Osteoblast (primary cell): ENCODE measurements around the gene SPI1. TPM values are rescaled to one million over a fixed set of nuclear protein-coding genes. Genes with fewer than 3 reads are reported as not detected.

Experiments used
- DNase-seq: peaks from one replicate; pipeline ENCODE4 v3.0.0; 2011; ENCODE audit warnings: low spot score, mixed read lengths; ENCODE audit not compliant: insufficient read length; ENCODE audit errors: missing footprints
- H2AFZ ChIP-seq: 2 replicates; pipeline ENCODE4 v1.6.0; 2011; ENCODE audit warnings: mild to moderate bottlenecking, low read length
- H3K27ac ChIP-seq: 2 replicates; pipeline ENCODE4 v1.5.1; 2011; ENCODE audit warnings: mild to moderate bottlenecking, low read depth, low read length, moderate library complexity
- H3K27me3 ChIP-seq: 2 replicates; pipeline ENCODE4 v1.6.0; 2012; ENCODE audit warnings: mild to moderate bottlenecking, control low read depth, inconsistent platforms, low read length, moderate library complexity; ENCODE audit not compliant: insufficient read depth
- H3K36me3 ChIP-seq: 2 replicates; pipeline ENCODE4 v1.5.1; 2011; ENCODE audit warnings: mild to moderate bottlenecking, low read length, control low read depth, moderate library complexity; ENCODE audit not compliant: insufficient read depth
- H3K4me1 ChIP-seq: 2 replicates; pipeline ENCODE4 v1.5.1; 2011; ENCODE audit warnings: mild to moderate bottlenecking, low read length, control low read depth, moderate library complexity; ENCODE audit not compliant: insufficient read depth
- H3K4me2 ChIP-seq: 2 replicates; pipeline ENCODE4 v1.6.0; 2011; ENCODE audit warnings: mild to moderate bottlenecking, low read length; ENCODE audit not compliant: insufficient read depth
- H3K4me3 ChIP-seq: fragments of 200-600 bp; sonication (generic); 3 replicates; pipeline ENCODE4 v1.5.1; 2012; ENCODE audit warnings: mild to moderate bottlenecking, low read length, inconsistent platforms; ENCODE audit not compliant: insufficient read depth
- H3K79me2 ChIP-seq: 2 replicates; pipeline ENCODE4 v1.6.0; 2012; ENCODE audit warnings: mild to moderate bottlenecking, low read length, control low read depth, inconsistent platforms; ENCODE audit not compliant: insufficient read depth
- H3K9me3 ChIP-seq: 2 replicates; pipeline ENCODE4 v1.5.1; 2011; ENCODE audit warnings: low read depth, low read length, control low read depth
- H4K20me1 ChIP-seq: 2 replicates; pipeline ENCODE4 v1.6.0; 2012; ENCODE audit warnings: mild to moderate bottlenecking, low read length, control low read depth; ENCODE audit not compliant: insufficient read depth
- CTCF ChIP-seq: IDR thresholded peaks from 2 replicates; pipeline ENCODE4 v1.5.1; 2011; ENCODE audit warnings: mild to moderate bottlenecking, low read depth, low read length, moderate library complexity; ENCODE audit errors: extremely low read depth
- total RNA-seq: library from RNA; depleted of rRNA; stranded (reverse); fragments of >200 nt; gene quantifications from 2 replicates; pipeline ENCODE4 v1.2.3, GENCODE V29; 2012

The SPI1 gene
- total RNA-seq, 1 donor: not detected

GRCh38 chr11:47376107-47376524, 2.2 kb downstream of the SPI1 start:
- Histone ChIP-seq H3K27ac (no peak overlapping the region), H3K79me2 (no peaks in the 10 kb centered on the region), H3K36me3 (no peaks in the 10 kb centered on the region), H3K9me3 (no peaks in the 10 kb centered on the region), H3K4me1 (peaks cover 4% of the 10 kb centered on the region), H3K27me3 (no peaks in the 10 kb centered on the region), H3K4me3 (no peak overlapping the region), H2AFZ (no peak overlapping the region), H3K4me2 (no peak overlapping the region), H4K20me1 (no peaks in the 10 kb centered on the region)
- TF ChIP-seq CTCF: no peak
- peak; percentile 57 for DNase-seq

GRCh38 chr11:47375546-47376085, 2.7 kb downstream of the SPI1 start:
- Histone ChIP-seq H3K27ac (no peak overlapping the region), H4K20me1 (no peaks in the 10 kb centered on the region), H2AFZ (no peak overlapping the region), H3K36me3 (no peaks in the 10 kb centered on the region), H3K4me2 (no peak overlapping the region), H3K4me1 (peaks cover 4% of the 10 kb centered on the region), H3K4me3 (no peak overlapping the region), H3K79me2 (no peaks in the 10 kb centered on the region), H3K9me3 (no peaks in the 10 kb centered on the region), H3K27me3 (no peaks in the 10 kb centered on the region)
- no peak for DNase-seq
- TF ChIP-seq CTCF: no peak

DNA sequence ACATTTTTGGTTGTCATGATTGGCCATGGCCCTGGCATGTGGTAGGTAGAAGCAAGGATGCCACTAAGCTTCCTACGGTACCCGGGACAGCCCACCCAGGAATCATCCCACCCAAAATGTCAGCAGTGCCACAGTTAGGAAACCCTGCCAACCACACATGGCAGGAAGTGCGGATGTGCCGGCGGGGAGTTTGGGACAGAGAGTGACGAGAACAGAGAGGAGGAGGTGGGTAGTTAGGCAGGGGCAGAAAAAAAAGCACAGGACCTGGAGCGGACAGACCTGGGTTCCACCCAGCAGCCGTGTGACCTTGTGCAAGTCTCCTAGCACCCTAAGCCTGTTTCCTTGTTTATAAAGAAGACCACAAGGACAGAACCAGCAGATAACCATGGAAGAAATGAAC, 3.3 kb downstream of the SPI1 start:
- peak; percentile 35 for DNase-seq
- no peak overlapping the region for H2AFZ ChIP-seq

DNA sequence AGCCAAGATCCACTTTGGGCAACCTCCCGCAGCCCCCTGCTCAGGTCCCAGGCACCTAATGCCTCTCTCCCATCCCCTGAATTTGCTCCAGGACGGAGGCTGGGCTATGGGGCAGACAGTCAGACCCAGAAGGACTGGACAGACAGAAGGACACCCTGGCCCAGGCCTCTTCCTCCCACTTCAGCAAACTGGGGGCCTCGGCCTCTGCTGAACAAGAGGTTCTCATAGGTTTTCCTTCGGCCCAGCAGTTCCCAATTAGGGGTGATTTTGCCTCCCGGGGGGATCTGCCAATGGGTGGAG, 3.7 kb downstream of the SPI1 start:
- H3K79me2 ChIP-seq: no peaks in the 10 kb centered on the region
- peaks cover 4% of the 10 kb centered on the region for H3K4me1 ChIP-seq
- TF ChIP-seq CTCF: no peak
- no peaks in the 10 kb centered on the region for H3K27me3 ChIP-seq
- no peak overlapping the region for H3K4me3 ChIP-seq
- H3K4me2 ChIP-seq: no peak overlapping the region
- peak; percentile 43 for DNase-seq
- H3K27ac ChIP-seq: no peak overlapping the region
- no peaks in the 10 kb centered on the region for H3K36me3 ChIP-seq
- H3K9me3 ChIP-seq: no peaks in the 10 kb centered on the region
- no peaks in the 10 kb centered on the region for H4K20me1 ChIP-seq
- H2AFZ ChIP-seq: peak overlapping the region; percentile 53

More for the DNA sequence above, 3.3 kb downstream of the SPI1 start:
- no peaks in the 10 kb centered on the region for H3K27me3 ChIP-seq
- no peak overlapping the region for H3K4me3 ChIP-seq
- TF ChIP-seq CTCF: no peak
- no peaks in the 10 kb centered on the region for H3K79me2 ChIP-seq
- no peaks in the 10 kb centered on the region for H3K36me3 ChIP-seq
- H4K20me1 ChIP-seq: no peaks in the 10 kb centered on the region
- no peak overlapping the region for H3K4me2 ChIP-seq
- no peak overlapping the region for H3K27ac ChIP-seq
- H3K9me3 ChIP-seq: no peaks in the 10 kb centered on the region
- H3K4me1 ChIP-seq: peaks cover 4% of the 10 kb centered on the region
